Measurements from ENCODE around the gene OCEL1.

The OCEL1 gene

GRCh38 chr19:17211547-17212446 is 14.2 kb upstream of the OCEL1 start:
- DNase-seq: no peak

- no peak for DNase-seq
These were observed 12.7 kb upstream of the OCEL1 start for GRCh38 chr19:17213334-17213733.

- no peak for DNase-seq
These were observed 11.4 kb upstream of the OCEL1 start for GRCh38 chr19:17214508-17215126.

GRCh38 chr19:17215127-17215971 is 10.7 kb upstream of the OCEL1 start, which contains the start of gene USE1:
USE1 (plus strand) TSS chr19:17215357; CDS start chr19:17215406, 49 bp downstream.
- DNase-seq: peak; percentile 45

- no peak for DNase-seq
These were observed 9.9 kb upstream of the OCEL1 start for GRCh38 chr19:17216058-17216670.

GRCh38 chr19:17219286-17219685 is 6.7 kb upstream of the OCEL1 start:
- no peak for DNase-seq

GRCh38 chr19:17220207-17220758 is 5.7 kb upstream of the OCEL1 start:
- no peak for DNase-seq

GRCh38 chr19:17225053-17225452 is 973 bp upstream of the OCEL1 start:
- no peak for DNase-seq

- no peak for DNase-seq
These were observed 1.9 kb downstream of the OCEL1 start for GRCh38 chr19:17227798-17228367.

GRCh38 chr19:17229890-17230289 is 3.9 kb downstream of the OCEL1 start:
- no peak for DNase-seq

- no peak for DNase-seq
These were observed 6.2 kb downstream of the OCEL1 start for GRCh38 chr19:17232258-17232657.

- DNase-seq: no peak
These were observed 8.9 kb downstream of the OCEL1 start for GRCh38 chr19:17234911-17235299.

- DNase-seq: no peak
These were observed 9.4 kb downstream of the OCEL1 start for GRCh38 chr19:17235300-17235970.

- no peak for DNase-seq
These were observed 10.1 kb downstream of the OCEL1 start for GRCh38 chr19:17235971-17236777.

GRCh38 chr19:17236811-17237543 is 11.0 kb downstream of the OCEL1 start:
- DNase-seq: no peak

GRCh38 chr19:17237747-17238706 is 12.0 kb downstream of the OCEL1 start:
- DNase-seq: no peak

- DNase-seq: no peak
These were observed 14.2 kb downstream of the OCEL1 start for GRCh38 chr19:17240062-17240752.

- no peak for DNase-seq
These were observed 14.9 kb downstream of the OCEL1 start for GRCh38 chr19:17240826-17241399.
